Measurements from ENCODE around the gene COX20.

- TF ChIP-seq, protein P1, sequence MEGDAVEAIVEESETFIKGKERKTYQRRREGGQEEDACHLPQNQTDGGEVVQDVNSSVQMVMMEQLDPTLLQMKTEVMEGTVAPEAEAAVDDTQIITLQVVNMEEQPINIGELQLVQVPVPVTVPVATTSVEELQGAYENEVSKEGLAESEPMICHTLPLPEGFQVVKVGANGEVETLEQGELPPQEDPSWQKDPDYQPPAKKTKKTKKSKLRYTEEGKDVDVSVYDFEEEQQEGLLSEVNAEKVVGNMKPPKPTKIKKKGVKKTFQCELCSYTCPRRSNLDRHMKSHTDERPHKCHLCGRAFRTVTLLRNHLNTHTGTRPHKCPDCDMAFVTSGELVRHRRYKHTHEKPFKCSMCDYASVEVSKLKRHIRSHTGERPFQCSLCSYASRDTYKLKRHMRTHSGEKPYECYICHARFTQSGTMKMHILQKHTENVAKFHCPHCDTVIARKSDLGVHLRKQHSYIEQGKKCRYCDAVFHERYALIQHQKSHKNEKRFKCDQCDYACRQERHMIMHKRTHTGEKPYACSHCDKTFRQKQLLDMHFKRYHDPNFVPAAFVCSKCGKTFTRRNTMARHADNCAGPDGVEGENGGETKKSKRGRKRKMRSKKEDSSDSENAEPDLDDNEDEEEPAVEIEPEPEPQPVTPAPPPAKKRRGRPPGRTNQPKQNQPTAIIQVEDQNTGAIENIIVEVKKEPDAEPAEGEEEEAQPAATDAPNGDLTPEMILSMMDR (conservative IDR thresholded peaks at IDR 0.05; ENCODE audit: low read depth, low read length), result no peak
- TF ChIP-seq EZH2phosphoT487 (IDR thresholded peaks at IDR 0.05; ENCODE audit: borderline replicate concordance, low read length) (no peak), EZH2 (IDR thresholded peaks at IDR 0.05; ENCODE audit: low read length, unreplicated experiment) (no peak)
These were observed 28.2 kb downstream of the COX20 start for GRCh38 chr1:244863491-244864252.

Measured in PC-3 (cell line).